Mucosa of descending colon (tissue), 3 donors: ENCODE measurements around the gene CDH12. TPM values are rescaled to one million over a fixed set of nuclear protein-coding genes. Genes with fewer than 3 reads are reported as not detected.
A peak's percentile ranks its signal among the peaks of the same experiment; 100 is the strongest.

Experiments
- ATAC-seq: fragments of 200-7000 bp; cut with Tn5 transposase; one replicate; pipeline ENCODE4 v1.9.1; 2020; ENCODE audit warnings: mild to moderate bottlenecking, moderate library complexity
- DNase-seq, 3 donors: peaks; one replicate each; pipeline ENCODE4 v3.0.0-alpha.2; 2020
- H3K36me3 ChIP-seq: fragments of 200-600 bp; one replicate; pipeline ENCODE4 v1.8.0; 2021; ENCODE audit warnings: low read depth, mild to moderate bottlenecking
- H3K4me1 ChIP-seq: fragments of 200-600 bp; one replicate; pipeline ENCODE4 v1.8.0; 2021; ENCODE audit warnings: low read depth, mild to moderate bottlenecking
- H3K4me3 ChIP-seq: fragments of 200-600 bp; one replicate; pipeline ENCODE4 v1.8.0; 2021; ENCODE audit warnings: mild to moderate bottlenecking
- H3K9me3 ChIP-seq: fragments of 200-600 bp; one replicate; pipeline ENCODE4 v1.8.0; 2021; ENCODE audit warnings: mild to moderate bottlenecking
- intact Hi-C, 2 donors: fragments of 100-400 bp; cut with DNase I in 1 of 2; cut with micrococcal nuclease in 1 of 2; formaldehyde crosslinking; loops; one replicate each; pipeline versions ENCODE4 v1.11.0 to v1.11.1; 2022; cut with DNase I, micrococcal nuclease
- total RNA-seq, 3 donors: library from RNA; stranded (reverse); fragmentation: NEBNext Ultra II Directional in 2 of 3; extraction: Animal tissue kit (Norgen Biotek cat#: 25700) in 2 of 3; gene quantifications; one replicate each; pipeline versions ENCODE4 v1.2.1 to v1.2.4, GENCODE V29; 2021 to 2023
- TF ChIP-seq, protein P1 (sequence below): fragments of 200-600 bp; IDR thresholded peaks from one replicate; pipeline ENCODE4 v1.8.0; 2022; ENCODE audit warnings: antibody characterized with exemption, mild to moderate bottlenecking
- donor health status: DM: no; HTN: no; CAD: no; lungs with moderate emphysema.
- donor health status: DM: no; HTN: no; CAD: no.
- donor health status: DM: no; HTN: yes; CAD: no.

The CDH12 gene
- total RNA-seq, 3 donors from 2014 or later, result 0.14 TPM; not detected in 2

DNA sequence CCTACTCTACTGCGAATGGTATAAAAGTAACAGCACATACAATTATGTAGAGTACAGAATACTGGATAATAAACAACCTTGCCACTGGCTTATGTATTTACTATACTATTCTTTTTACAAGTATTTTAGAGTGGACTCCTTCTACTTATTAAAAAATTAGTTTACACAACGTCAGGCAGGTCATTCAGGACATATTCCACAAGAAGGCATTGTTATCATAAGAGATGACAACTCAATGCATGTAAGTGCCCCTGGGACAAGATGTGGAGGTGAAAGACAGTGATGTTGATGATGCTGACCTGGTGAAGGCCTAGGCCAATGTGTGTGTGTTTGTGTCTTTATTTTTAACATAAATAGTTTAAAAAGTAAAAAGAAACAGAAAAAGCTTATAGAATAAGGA lies 421.7 kb downstream of the CDH12 start:
- DNase-seq (no peak), ATAC-seq (no peak)
- Histone ChIP-seq H3K4me1 (no peaks in the 10 kb centered on the region), H3K9me3 (no peaks in the 10 kb centered on the region), H3K4me3 (no peak overlapping the region), H3K36me3 (no peaks in the 10 kb centered on the region)
- intact Hi-C loops, result no loop called here
- TF ChIP-seq, protein P1, sequence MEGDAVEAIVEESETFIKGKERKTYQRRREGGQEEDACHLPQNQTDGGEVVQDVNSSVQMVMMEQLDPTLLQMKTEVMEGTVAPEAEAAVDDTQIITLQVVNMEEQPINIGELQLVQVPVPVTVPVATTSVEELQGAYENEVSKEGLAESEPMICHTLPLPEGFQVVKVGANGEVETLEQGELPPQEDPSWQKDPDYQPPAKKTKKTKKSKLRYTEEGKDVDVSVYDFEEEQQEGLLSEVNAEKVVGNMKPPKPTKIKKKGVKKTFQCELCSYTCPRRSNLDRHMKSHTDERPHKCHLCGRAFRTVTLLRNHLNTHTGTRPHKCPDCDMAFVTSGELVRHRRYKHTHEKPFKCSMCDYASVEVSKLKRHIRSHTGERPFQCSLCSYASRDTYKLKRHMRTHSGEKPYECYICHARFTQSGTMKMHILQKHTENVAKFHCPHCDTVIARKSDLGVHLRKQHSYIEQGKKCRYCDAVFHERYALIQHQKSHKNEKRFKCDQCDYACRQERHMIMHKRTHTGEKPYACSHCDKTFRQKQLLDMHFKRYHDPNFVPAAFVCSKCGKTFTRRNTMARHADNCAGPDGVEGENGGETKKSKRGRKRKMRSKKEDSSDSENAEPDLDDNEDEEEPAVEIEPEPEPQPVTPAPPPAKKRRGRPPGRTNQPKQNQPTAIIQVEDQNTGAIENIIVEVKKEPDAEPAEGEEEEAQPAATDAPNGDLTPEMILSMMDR, result no peak

DNA sequence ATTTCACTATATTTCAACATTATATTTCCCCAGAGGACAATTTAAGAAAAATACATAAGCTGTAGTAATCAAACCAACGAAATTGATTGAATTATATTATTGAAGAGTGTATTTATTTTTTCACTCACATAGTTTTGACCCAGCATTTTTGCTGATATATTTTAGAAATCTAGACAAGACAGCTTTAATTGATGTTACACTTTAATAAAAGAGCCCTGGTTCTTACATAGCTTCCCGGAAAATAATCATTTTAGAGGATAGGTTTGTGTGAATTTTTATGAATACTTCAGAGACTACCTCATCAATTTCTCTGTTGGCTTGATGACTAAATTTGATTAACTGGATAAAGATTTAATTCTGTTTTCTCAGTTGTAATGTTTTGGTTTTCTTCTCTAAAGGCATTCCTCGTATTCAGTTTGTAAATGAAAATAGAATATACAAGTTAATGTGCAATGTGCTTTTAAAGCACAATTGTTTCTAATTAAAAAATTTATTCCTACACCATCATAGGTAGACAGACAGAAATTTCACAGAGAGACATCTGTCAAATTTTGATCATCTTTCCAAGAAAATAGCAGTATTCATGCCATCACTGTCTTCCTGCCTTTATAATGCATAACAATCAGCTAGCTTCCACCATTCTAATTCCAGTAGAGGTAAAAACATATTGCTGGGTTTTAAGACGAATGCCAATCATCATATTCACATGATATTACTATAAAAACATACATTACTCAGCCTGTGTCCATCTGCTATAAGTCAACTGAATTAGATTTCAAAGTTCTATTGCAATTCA lies 441.4 kb downstream of the CDH12 start:
- Histone ChIP-seq H3K9me3 (no peaks in the 10 kb centered on the region), H3K36me3 (no peaks in the 10 kb centered on the region), H3K4me3 (no peak overlapping the region), H3K4me1 (no peaks in the 10 kb centered on the region)
- ATAC-seq (no peak), DNase-seq (no peak)
- TF ChIP-seq, protein P1, result no peak
- intact Hi-C loops, result no loop called here

DNA sequence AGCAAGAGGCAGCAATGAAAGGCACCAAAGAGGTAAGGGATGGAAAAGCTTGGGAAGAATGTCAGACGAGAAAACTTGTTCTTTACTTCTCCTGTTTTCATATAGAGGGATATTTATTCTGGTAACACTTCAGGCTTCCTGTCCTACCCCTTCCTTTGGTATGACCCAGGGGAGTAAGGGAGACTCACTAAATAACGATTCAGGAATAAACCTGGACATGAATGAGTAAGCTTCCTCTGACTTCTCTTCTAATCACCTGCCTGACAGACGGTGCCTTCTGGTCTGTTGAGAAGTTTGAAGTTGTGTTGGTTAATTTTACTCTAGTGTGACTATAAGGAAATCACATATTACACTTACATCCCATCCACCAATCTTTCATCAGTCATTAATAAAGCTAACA lies 461.2 kb downstream of the CDH12 start:
- TF ChIP-seq, protein P1, result no peak
- H3K36me3 ChIP-seq, result no peaks in the 10 kb centered on the region
- no peak for ATAC-seq

DNA sequence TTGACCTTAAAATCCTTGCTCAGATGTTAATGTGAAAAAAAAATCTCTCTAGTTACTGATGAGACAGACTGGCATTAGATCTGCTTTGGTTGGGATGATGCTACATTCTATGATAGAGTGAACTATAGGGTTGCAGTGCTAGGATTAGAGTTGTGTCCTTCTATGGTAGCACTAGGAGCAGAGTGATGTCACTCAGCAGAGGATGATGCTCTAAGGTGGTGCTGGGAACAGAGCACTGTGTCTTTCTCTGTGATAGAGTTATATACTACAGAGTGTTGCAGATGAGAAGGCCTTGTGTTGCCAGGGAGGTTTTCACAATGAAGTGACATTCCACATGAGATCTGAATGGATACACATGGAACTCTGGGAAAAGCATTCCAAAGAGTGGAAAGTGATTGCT lies 462.3 kb downstream of the CDH12 start:
- no peak for DNase-seq
- no peak for ATAC-seq
- Histone ChIP-seq H3K9me3 (no peaks in the 10 kb centered on the region), H3K4me1 (no peaks in the 10 kb centered on the region), H3K36me3 (no peaks in the 10 kb centered on the region), H3K4me3 (no peak overlapping the region)
- intact Hi-C loops, result no loop called here
- TF ChIP-seq, protein P1, result no peak

More for the DNA sequence above, 461.2 kb downstream of the CDH12 start:
- no peak for DNase-seq
- H3K4me1 ChIP-seq, result no peaks in the 10 kb centered on the region
- no peaks in the 10 kb centered on the region for H3K9me3 ChIP-seq
- intact Hi-C loops, result no loop called here
- no peak overlapping the region for H3K4me3 ChIP-seq

DNA sequence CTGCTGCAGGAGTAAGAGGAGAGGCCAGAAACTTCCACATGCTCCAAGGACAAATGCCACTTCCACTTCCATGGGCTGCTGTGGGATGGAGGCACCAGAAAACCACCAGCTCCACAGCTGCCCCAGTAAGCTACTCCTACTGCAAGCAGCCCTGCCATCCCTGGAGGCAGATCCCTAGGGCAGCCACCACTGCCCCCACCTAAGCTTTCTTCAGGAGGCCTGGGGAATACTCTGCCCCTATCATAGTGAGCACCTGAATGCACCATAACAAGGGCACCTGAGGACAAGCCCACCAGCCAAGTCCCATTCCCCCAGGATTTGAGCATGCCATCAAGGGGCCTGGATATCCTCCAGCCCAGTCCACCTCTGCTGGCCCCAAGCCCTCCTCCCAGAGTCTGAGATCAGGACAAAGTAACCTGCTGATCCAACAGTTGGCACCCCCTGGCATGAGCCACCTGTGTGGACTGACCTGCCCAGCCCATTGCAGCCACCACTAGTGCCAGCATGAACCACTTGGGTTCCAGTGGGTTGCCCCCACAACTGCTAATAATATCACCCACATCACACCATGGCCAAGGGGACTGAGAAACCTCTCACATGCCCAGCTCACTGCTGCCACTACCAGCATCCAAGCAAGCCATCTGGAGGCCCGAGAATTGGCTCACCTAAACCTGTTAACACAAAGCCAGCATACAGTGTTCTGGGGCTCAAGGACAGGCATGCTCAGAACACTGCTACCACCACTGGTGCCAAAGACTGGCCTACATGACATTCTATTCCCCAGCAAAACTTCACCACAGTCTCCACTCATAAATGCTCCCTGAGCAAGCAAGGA lies 480.1 kb downstream of the CDH12 start:
- Histone ChIP-seq H3K36me3 (no peaks in the 10 kb centered on the region), H3K9me3 (no peaks in the 10 kb centered on the region), H3K4me3 (no peak overlapping the region), H3K4me1 (no peaks in the 10 kb centered on the region)
- intact Hi-C loops, result no loop called here
- no peak for ATAC-seq
- TF ChIP-seq, protein P1, result no peak
- DNase-seq, result peak in 1 of 3 donors; percentile 17
